Erythroblast (primary cell): ENCODE measurements around the gene KAT14.
"Not testable (repeated sequence)": the region's sequence is repeated elsewhere in the genome, so short reads cannot be mapped to it uniquely, and the experiment has no call there.

ENCODE experiments used
- GATA1 ChIP-seq: IDR thresholded peaks from 2 replicates; pipeline ENCODE4 v1.6.1; 2011; ENCODE audit warnings: low read depth, mild to moderate bottlenecking, control low read depth, low read length, moderate library complexity
- POLR2A ChIP-seq: IDR thresholded peaks from 2 replicates; pipeline ENCODE4 v1.6.1; 2011; ENCODE audit warnings: mild to moderate bottlenecking, low read length

DNA sequence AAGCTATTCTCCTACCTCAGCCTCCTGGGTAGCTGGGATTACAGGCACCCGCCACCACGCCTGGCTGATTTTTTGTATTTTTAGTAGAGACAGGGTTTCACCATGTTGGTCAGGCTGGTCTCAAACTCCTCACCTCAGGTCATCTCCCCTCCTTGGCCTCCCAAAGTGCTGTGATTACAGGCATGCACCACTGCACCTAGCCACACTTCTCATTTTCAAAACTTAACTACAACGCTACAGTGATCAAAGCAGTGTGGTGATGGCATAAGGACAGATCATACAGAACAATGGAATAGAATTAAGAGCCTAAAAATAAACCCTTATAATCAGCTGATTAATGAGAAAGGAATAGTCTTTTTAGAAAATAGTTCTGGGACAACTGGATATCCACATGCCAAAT, 66.0 kb downstream of the KAT14 start:
- TF ChIP-seq POLR2A, GATA1: not testable (repeated sequence)
